Activated naive CD4-positive, alpha-beta T cell treated with anti-CD3 and anti-CD28 coated beads for 36 hours (primary cell): ENCODE results near the gene JAKMIP2. TPM values are rescaled to one million over a fixed set of nuclear protein-coding genes. Genes with fewer than 3 reads are reported as not detected.
"Not testable (repeated sequence)": the region's sequence is repeated elsewhere in the genome, so short reads cannot be mapped to it uniquely, and the experiment has no call there.

Experiments
- CTCF ChIA-PET: fragments of 350-600 bp; sonication (Branson Sonifier 250); formaldehyde crosslinking; loops from one replicate; lab custom pipeline; 2021; ENCODE audit warnings: antibody characterized with exemption; lab: Charles Lee
- DNase-seq: peaks from one replicate; pipeline ENCODE4 v3.0.0-alpha.2; 2020
- H3K27ac Mint-ChIP-seq: one replicate; pipeline ENCODE4 v1.8.0; 2021; ENCODE audit warnings: mild to moderate bottlenecking, mixed read lengths
- H3K27me3 Mint-ChIP-seq: one replicate; pipeline ENCODE4 v1.8.0; 2021; ENCODE audit warnings: low read depth, mixed read lengths
- H3K36me3 Mint-ChIP-seq: one replicate; pipeline ENCODE4 v1.8.0; 2021; ENCODE audit warnings: low read depth, mixed read lengths
- H3K4me1 Mint-ChIP-seq: one replicate; pipeline ENCODE4 v1.8.0; 2021; ENCODE audit warnings: low read depth, mixed read lengths
- H3K4me3 Mint-ChIP-seq: one replicate; pipeline ENCODE4 v1.8.0; 2021; ENCODE audit warnings: mild to moderate bottlenecking, moderate library complexity, mixed read lengths
- H3K9me3 Mint-ChIP-seq: one replicate; pipeline ENCODE4 v1.8.0; 2021; ENCODE audit warnings: mixed read lengths
- intact Hi-C: fragments of 100-400 bp; cut with micrococcal nuclease; formaldehyde crosslinking; loops from one replicate; pipeline ENCODE4 v1.15.1; 2023
- total RNA-seq, 2 experiments: library from RNA; stranded (reverse); gene quantifications; one replicate each; pipeline ENCODE4 v1.2.3, GENCODE V29; 2021

JAKMIP2 gene
- under 1 TPM; 0.14 to 0.17 TPM for total RNA-seq

- CTCF ChIA-PET = interaction anchor here (0.6 kb wide), 1 partner anchor 152 kb away, joined by 3 read pairs; no protein-coding TSS in a partner anchor
- peak; percentile 67 for DNase-seq
- peaks cover 18% of the 10 kb centered on the region for H3K27me3 Mint-ChIP-seq
- H3K4me3 Mint-ChIP-seq = peak within 1 kb of the TSS; percentile 66
- no peaks in the 10 kb centered on the region for H3K9me3 Mint-ChIP-seq
- H3K4me1 Mint-ChIP-seq = peaks cover 4% of the 10 kb centered on the region
- intact Hi-C loops = no loop called here
- no peaks in the 10 kb centered on the region for H3K36me3 Mint-ChIP-seq
- H3K27ac Mint-ChIP-seq = no peak within 1 kb of the TSS
Measured at GRCh38 chr5:147782110-147783028, at the start of gene JAKMIP2. Gene JAKMIP2, minus strand, starts transcription at chr5:147782728. Its CDS starts 110,922 bp downstream, at chr5:147671806.

GRCh38 chr5:147831465-147831864 lies 48.9 kb upstream of the JAKMIP2 start, which contains the start of gene SPINK1:
Gene SPINK1, minus strand, starts transcription at chr5:147831671. Its CDS starts 94 bp downstream, at chr5:147831577.
- Mint-ChIP-seq H3K27ac (no peak within 1 kb of the TSS), H3K27me3 (peaks cover 5% of the 10 kb centered on the region), H3K9me3 (no peaks in the 10 kb centered on the region), H3K4me3 (no peak within 1 kb of the TSS), H3K36me3 (no peaks in the 10 kb centered on the region), H3K4me1 (no peaks in the 10 kb centered on the region)
- intact Hi-C loops = no loop called here
- no peak for DNase-seq
- CTCF ChIA-PET = no interaction called here

GRCh38 chr5:147830035-147830434 lies 47.5 kb upstream of the JAKMIP2 start:
- CTCF ChIA-PET = no interaction called here
- H3K27ac Mint-ChIP-seq = no peak overlapping the region
- intact Hi-C loops = no loop called here
- DNase-seq = no peak
- no peak overlapping the region for H3K4me3 Mint-ChIP-seq
- no peaks in the 10 kb centered on the region for H3K9me3 Mint-ChIP-seq
- H3K27me3 Mint-ChIP-seq = peaks cover 5% of the 10 kb centered on the region
- H3K4me1 Mint-ChIP-seq = no peaks in the 10 kb centered on the region
- no peaks in the 10 kb centered on the region for H3K36me3 Mint-ChIP-seq

GRCh38 chr5:147827017-147827416 lies 44.5 kb upstream of the JAKMIP2 start:
- H3K27ac Mint-ChIP-seq, H3K27me3 Mint-ChIP-seq, intact Hi-C loops, H3K36me3 Mint-ChIP-seq, DNase-seq, H3K4me1 Mint-ChIP-seq, H3K4me3 Mint-ChIP-seq, H3K9me3 Mint-ChIP-seq, CTCF ChIA-PET: not testable (repeated sequence)

GRCh38 chr5:147826361-147826760 lies 43.8 kb upstream of the JAKMIP2 start:
- Mint-ChIP-seq H3K27ac (no peak overlapping the region), H3K4me1 (no peaks in the 10 kb centered on the region), H3K27me3 (peaks cover 9% of the 10 kb centered on the region), H3K9me3 (peaks cover 2% of the 10 kb centered on the region), H3K4me3 (no peak overlapping the region), H3K36me3 (no peaks in the 10 kb centered on the region)
- intact Hi-C loops = no loop called here
- CTCF ChIA-PET = no interaction called here
- DNase-seq = no peak

- intact Hi-C loops = loop anchor here (1.0 kb wide), 1 partner anchor 369 kb away; no protein-coding TSS in a partner anchor
- CTCF ChIA-PET = interaction anchor here (0.7 to 2.5 kb wide), 4 partner anchors 85 to 1287 kb away, joined by 3 to 25 read pairs (median 4); no protein-coding TSS in a partner anchor
- no peaks in the 10 kb centered on the region for H3K4me1 Mint-ChIP-seq
- DNase-seq = peak; percentile 40
- no peak overlapping the region for H3K4me3 Mint-ChIP-seq
- H3K9me3 Mint-ChIP-seq = peaks cover 2% of the 10 kb centered on the region
- peaks cover 6% of the 10 kb centered on the region for H3K27me3 Mint-ChIP-seq
- H3K27ac Mint-ChIP-seq = no peak overlapping the region
- H3K36me3 Mint-ChIP-seq = no peaks in the 10 kb centered on the region
Measured at GRCh38 chr5:147822686-147823491, 40.4 kb upstream of the JAKMIP2 start.

- H3K27me3 Mint-ChIP-seq, H3K36me3 Mint-ChIP-seq, H3K9me3 Mint-ChIP-seq, H3K4me3 Mint-ChIP-seq, DNase-seq, H3K27ac Mint-ChIP-seq, H3K4me1 Mint-ChIP-seq: not testable (repeated sequence)
- CTCF ChIA-PET = interaction anchor here (0.7 to 2.5 kb wide), 4 partner anchors 84 to 1287 kb away, joined by 3 to 25 read pairs (median 4); no protein-coding TSS in a partner anchor
- intact Hi-C loops = loop anchor here (1.0 kb wide), 1 partner anchor 368 kb away; no protein-coding TSS in a partner anchor
Measured at GRCh38 chr5:147822222-147822621, 39.7 kb upstream of the JAKMIP2 start.

- Mint-ChIP-seq H3K27ac (no peak overlapping the region), H3K9me3 (peaks cover 2% of the 10 kb centered on the region), H3K4me3 (no peak overlapping the region), H3K4me1 (no peaks in the 10 kb centered on the region), H3K27me3 (peaks cover 6% of the 10 kb centered on the region), H3K36me3 (no peaks in the 10 kb centered on the region)
- no peak for DNase-seq
- intact Hi-C loops = loop anchor here (1.0 kb wide), 1 partner anchor 367 kb away; no protein-coding TSS in a partner anchor
- CTCF ChIA-PET = interaction anchor here (0.6 to 2.5 kb wide), 3 partner anchors 72 to 1286 kb away, joined by 3 to 25 read pairs (median 3); no protein-coding TSS in a partner anchor
Measured at GRCh38 chr5:147821766-147822165, 39.2 kb upstream of the JAKMIP2 start.

- no peaks in the 10 kb centered on the region for H3K4me1 Mint-ChIP-seq
Measured at GRCh38 chr5:147819261-147819770, 36.8 kb upstream of the JAKMIP2 start.

GRCh38 chr5:147818290-147818689 lies 35.8 kb upstream of the JAKMIP2 start:
- Mint-ChIP-seq H3K4me1 (no peaks in the 10 kb centered on the region), H3K36me3 (no peaks in the 10 kb centered on the region), H3K4me3 (no peak overlapping the region), H3K27me3 (peaks cover 6% of the 10 kb centered on the region), H3K27ac (no peak overlapping the region), H3K9me3 (peaks cover 2% of the 10 kb centered on the region)
- intact Hi-C loops = no loop called here
- CTCF ChIA-PET = interaction anchor here (0.7 kb wide), 1 partner anchor 465 kb away, joined by 6 read pairs; no protein-coding TSS in a partner anchor
- DNase-seq = no peak

More at GRCh38 chr5:147819261-147819770, 36.8 kb upstream of the JAKMIP2 start:
- no peak overlapping the region for H3K4me3 Mint-ChIP-seq
- no peaks in the 10 kb centered on the region for H3K36me3 Mint-ChIP-seq
- peaks cover 6% of the 10 kb centered on the region for H3K27me3 Mint-ChIP-seq
- CTCF ChIA-PET = no interaction called here
- intact Hi-C loops = no loop called here
- no peak for DNase-seq
- H3K27ac Mint-ChIP-seq = no peak overlapping the region
- H3K9me3 Mint-ChIP-seq = peaks cover 2% of the 10 kb centered on the region

GRCh38 chr5:147813696-147814095 lies 31.2 kb upstream of the JAKMIP2 start:
- Mint-ChIP-seq H3K36me3 (no peaks in the 10 kb centered on the region), H3K4me1 (no peaks in the 10 kb centered on the region), H3K27ac (no peak overlapping the region), H3K27me3 (no peaks in the 10 kb centered on the region), H3K4me3 (no peak overlapping the region), H3K9me3 (no peaks in the 10 kb centered on the region)
- intact Hi-C loops = no loop called here
- no peak for DNase-seq
- CTCF ChIA-PET = no interaction called here
